GM19324 (cell line): Measurements from ENCODE around the gene BCLAF3.

ENCODE experiments used
- ATAC-seq: cut with Tn5 transposase; IDR thresholded peaks from one replicate; pipeline ENCODE4 v1.9.1; 2021; ENCODE audit warnings: mild to moderate bottlenecking, moderate library complexity; ENCODE audit not compliant: unreplicated experiment, low FRiP score

Gene BCLAF3

GRCh38 chrX:19972984-19973383, 17.9 kb downstream of the BCLAF3 start:
- ATAC-seq, result no peak

- no peak for ATAC-seq
Observed at GRCh38 chrX:19968276-19968675, 22.6 kb downstream of the BCLAF3 start.

GRCh38 chrX:19966056-19966455, 24.8 kb downstream of the BCLAF3 start:
- ATAC-seq, result no peak

GRCh38 chrX:19964017-19964710, 26.7 kb downstream of the BCLAF3 start:
- ATAC-seq, result no peak

- no peak for ATAC-seq
Observed at GRCh38 chrX:19960913-19961312, 29.9 kb downstream of the BCLAF3 start.

- no peak for ATAC-seq
Observed at GRCh38 chrX:19958552-19959486, 32.0 kb downstream of the BCLAF3 start.

- ATAC-seq, result no peak
Observed at GRCh38 chrX:19956923-19957322, 33.9 kb downstream of the BCLAF3 start.

GRCh38 chrX:19956306-19956705, 34.6 kb downstream of the BCLAF3 start:
- ATAC-seq, result no peak

- ATAC-seq, result no peak
Observed at GRCh38 chrX:19955306-19955705, 35.6 kb downstream of the BCLAF3 start.

- ATAC-seq, result no peak
Observed at GRCh38 chrX:19954335-19955096, 36.3 kb downstream of the BCLAF3 start.

GRCh38 chrX:19953145-19953544, 37.7 kb downstream of the BCLAF3 start:
- ATAC-seq, result no peak

GRCh38 chrX:19949340-19949739, 41.5 kb downstream of the BCLAF3 start:
- ATAC-seq, result no peak

GRCh38 chrX:19947612-19948011, 43.2 kb downstream of the BCLAF3 start:
- no peak for ATAC-seq
